Stomach (tissue), 4 donors: Measurements from ENCODE around the gene TEX48.

Experiments
- POLR2AphosphoS5 ChIP-seq, 3 donors: sonication (generic); formaldehyde crosslinking; IDR thresholded peaks; one replicate each; pipeline ENCODE4 v1.6.1; 2016; ENCODE audit warnings: antibody characterized with exemption in 3 of 3
- TF ChIP-seq, protein P1 (sequence below), 7 experiments: fragments of 450-650 bp in 4 of 7; fragments of 200-600 bp in 3 of 7; sonication (generic) in 3 of 7; IDR thresholded peaks; one replicate each; pipeline ENCODE4 v1.5.1; 2016 to 2019; ENCODE audit warnings: antibody characterized with exemption in 7 of 7, control low read depth in 2 of 7, mild to moderate bottlenecking in 1 of 7

DNA sequence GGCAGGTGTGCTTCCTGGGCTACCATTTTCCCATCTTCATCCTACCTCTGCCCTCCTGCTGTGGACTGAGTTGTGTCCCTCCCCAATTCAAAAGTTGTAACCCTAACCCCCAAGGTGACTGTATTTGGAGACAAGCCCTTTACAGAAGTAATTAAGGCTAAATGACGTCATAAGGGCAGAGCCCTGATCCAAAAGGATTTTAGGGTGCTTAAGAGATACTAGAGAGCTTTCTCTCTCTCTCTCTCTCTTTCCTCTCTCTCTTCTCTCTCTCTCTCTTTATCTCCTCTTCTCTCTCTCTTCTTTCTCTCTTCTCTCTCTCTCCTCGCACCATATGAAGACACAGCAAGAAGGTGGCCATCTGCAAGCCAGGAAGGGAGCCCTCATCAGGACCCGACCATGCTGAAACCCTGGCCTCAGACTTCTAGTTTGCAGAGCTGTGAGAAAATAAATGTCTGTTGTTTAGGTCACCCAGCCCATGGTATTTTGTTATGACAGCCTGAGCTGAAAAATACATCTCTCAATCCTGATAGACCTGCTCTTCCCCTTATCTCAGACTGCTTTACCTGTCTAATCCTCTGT, 36.0 kb upstream of the TEX48 start:
- TF ChIP-seq POLR2AphosphoS5 (IDR thresholded peaks at IDR 0.05), result no peak
- TF ChIP-seq, protein P1, sequence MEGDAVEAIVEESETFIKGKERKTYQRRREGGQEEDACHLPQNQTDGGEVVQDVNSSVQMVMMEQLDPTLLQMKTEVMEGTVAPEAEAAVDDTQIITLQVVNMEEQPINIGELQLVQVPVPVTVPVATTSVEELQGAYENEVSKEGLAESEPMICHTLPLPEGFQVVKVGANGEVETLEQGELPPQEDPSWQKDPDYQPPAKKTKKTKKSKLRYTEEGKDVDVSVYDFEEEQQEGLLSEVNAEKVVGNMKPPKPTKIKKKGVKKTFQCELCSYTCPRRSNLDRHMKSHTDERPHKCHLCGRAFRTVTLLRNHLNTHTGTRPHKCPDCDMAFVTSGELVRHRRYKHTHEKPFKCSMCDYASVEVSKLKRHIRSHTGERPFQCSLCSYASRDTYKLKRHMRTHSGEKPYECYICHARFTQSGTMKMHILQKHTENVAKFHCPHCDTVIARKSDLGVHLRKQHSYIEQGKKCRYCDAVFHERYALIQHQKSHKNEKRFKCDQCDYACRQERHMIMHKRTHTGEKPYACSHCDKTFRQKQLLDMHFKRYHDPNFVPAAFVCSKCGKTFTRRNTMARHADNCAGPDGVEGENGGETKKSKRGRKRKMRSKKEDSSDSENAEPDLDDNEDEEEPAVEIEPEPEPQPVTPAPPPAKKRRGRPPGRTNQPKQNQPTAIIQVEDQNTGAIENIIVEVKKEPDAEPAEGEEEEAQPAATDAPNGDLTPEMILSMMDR (IDR thresholded peaks at IDR 0.05), result no peak
